GM19238 (cell line): Measurements from ENCODE around the gene LTB.

Source experiments
- DNase-seq: peaks from one replicate; pipeline ENCODE4 v3.0.0; 2011; ENCODE audit warnings: low spot score; ENCODE audit not compliant: insufficient read length

Gene LTB

DNA sequence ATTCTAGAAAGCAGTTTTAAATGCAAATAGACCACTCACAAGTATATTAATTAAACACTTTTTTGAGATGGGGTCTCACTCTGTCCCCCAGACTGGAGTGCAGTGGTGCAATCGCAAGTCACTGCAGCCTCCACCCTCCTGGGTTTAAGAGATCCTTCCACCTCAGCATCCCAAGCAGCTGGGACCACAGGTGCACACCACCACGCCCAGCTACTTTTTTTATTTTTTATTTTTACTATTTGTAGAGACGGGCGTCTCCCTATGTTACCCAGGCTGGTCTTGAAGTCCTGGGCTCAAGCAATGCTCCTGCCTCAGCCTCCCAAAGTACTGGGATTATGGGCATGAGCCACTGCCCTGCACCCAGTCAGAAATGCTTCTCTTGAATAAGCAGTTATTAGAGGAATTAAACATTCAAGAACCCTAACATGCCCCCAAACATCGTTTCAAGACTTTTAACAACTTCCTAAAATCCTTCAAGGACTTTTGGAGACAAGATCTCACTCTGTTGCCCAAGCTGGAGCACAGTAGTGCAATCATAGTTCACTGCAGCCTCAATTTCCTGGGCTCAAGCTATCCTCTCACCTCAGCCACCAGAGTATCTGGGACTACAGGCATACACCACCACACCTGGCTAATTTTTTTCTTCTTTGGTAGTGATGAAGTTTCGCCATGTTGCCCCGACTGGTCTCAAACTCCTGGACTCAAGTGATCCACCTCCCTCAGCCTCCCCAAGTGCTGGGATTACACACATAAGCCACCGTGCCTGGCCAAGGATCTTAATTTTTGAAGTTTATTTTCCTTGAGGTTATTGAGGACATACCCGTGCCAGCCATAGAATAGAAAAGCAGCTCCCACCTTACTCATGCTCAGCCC, 50.2 kb downstream of the LTB start:
- DNase-seq = no peak

DNA sequence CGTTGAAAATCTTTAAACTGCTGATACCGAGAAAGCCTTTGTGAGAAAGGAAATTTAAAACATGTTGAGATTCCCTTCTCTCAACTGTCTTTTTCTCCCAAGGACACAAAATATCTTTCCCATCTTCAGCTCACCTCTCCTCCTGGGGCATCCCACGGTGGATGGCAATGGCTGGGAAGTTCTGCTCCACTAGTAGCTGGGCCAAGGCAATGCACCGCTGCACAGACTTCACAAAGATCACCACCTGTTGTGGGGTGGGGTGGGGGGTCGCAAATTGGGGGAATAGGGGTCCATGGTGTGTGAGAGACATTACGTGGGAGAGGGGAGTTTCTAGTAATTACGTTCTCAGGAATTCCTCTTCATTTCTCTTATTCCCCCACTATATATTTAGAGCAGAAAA, 51.1 kb downstream of the LTB start:
- no peak for DNase-seq

DNA sequence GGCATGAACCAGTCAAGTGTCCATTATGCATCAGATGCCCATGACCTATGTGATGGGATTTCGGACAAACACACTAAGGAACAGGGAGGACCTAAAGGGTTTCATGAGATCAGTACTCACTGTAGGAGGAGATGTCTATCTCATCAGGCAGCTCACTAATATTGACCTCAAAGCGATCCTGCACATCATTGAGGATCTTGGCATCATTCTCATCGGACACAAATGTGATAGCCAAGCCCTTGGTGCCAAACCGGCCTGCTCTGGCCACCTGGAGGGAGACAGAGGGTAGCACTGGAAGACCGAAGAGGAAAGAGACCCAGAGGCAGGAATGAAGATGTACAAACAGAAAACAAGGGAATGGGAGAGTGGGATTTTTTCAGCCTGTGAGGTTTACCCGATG, 51.6 kb downstream of the LTB start:
- no peak for DNase-seq
